Neural progenitor cell (in vitro differentiated cells): Measurements from ENCODE around the gene TPI1. TPM values are rescaled to one million over a fixed set of nuclear protein-coding genes. Genes with fewer than 3 reads are reported as not detected.
"Not testable (repeated sequence)": the region's sequence is repeated elsewhere in the genome, so short reads cannot be mapped to it uniquely, and the experiment has no call there.

Source experiments
- DNase-seq: peaks from one replicate; pipeline ENCODE4 v3.0.0-alpha.2; 2016; ENCODE audit warnings: low spot score
- H2AFZ ChIP-seq: fragments of 200-600 bp; sonication (generic); replicated peaks from 2 replicates; pipeline ENCODE4 v1.6.1; 2016; ENCODE audit warnings: antibody characterized with exemption
- H3F3A ChIP-seq: fragments of 200-600 bp; sonication (generic); 2 replicates; pipeline ENCODE4 v1.6.1; 2016; ENCODE audit warnings: antibody characterized with exemption, low read depth
- H3K27ac ChIP-seq: fragments of 200-600 bp; sonication (generic); 2 replicates; pipeline ENCODE4 v1.5.1; 2016; ENCODE audit warnings: mild to moderate bottlenecking
- H3K27me3 ChIP-seq: fragments of 200-600 bp; sonication (generic); 2 replicates; pipeline ENCODE4 v1.6.1; 2016; ENCODE audit warnings: mild to moderate bottlenecking, moderate library complexity
- H3K36me3 ChIP-seq: fragments of 200-600 bp; sonication (generic); 2 replicates; pipeline ENCODE4 v1.5.1; 2016
- H3K4me1 ChIP-seq: fragments of 200-600 bp; sonication (generic); 2 replicates; pipeline ENCODE4 v1.6.1; 2016; ENCODE audit warnings: mixed run types
- H3K4me2 ChIP-seq: fragments of 200-600 bp; sonication (generic); 2 replicates; pipeline ENCODE4 v1.6.1; 2016
- H3K4me3 ChIP-seq: fragments of 200-600 bp; sonication (generic); 2 replicates; pipeline ENCODE4 v1.5.1; 2016
- H3K79me2 ChIP-seq: fragments of 200-600 bp; sonication (generic); 2 replicates; pipeline ENCODE4 v1.6.1; 2016; ENCODE audit warnings: low read depth
- H3K9ac ChIP-seq: fragments of 200-600 bp; sonication (generic); 2 replicates; pipeline ENCODE4 v1.6.1; 2016
- H3K9me3 ChIP-seq: fragments of 200-600 bp; sonication (generic); 2 replicates; pipeline ENCODE4 v1.5.1; 2016; ENCODE audit warnings: low read depth
- H4K20me1 ChIP-seq: fragments of 200-600 bp; sonication (generic); 2 replicates; pipeline ENCODE4 v1.6.1; 2016; ENCODE audit warnings: low read depth
- H3K27ac Mint-ChIP-seq: 3 replicates; pipeline ENCODE4 v1.8.0; 2021; ENCODE audit warnings: mixed read lengths
- H3K27me3 Mint-ChIP-seq: 2 replicates; pipeline ENCODE4 v1.8.0; 2022; ENCODE audit warnings: low read depth, mild to moderate bottlenecking, inconsistent platforms, moderate library complexity, mixed read lengths; ENCODE audit not compliant: insufficient read depth
- H3K36me3 Mint-ChIP-seq: 3 replicates; pipeline ENCODE4 v1.8.0; 2021; ENCODE audit warnings: mixed read lengths
- H3K4me1 Mint-ChIP-seq: 3 replicates; pipeline ENCODE4 v1.8.0; 2021; ENCODE audit warnings: mixed read lengths
- H3K4me3 Mint-ChIP-seq: 3 replicates; pipeline ENCODE4 v1.8.0; 2021; ENCODE audit warnings: mild to moderate bottlenecking, moderate library complexity, mixed read lengths
- H3K9me3 Mint-ChIP-seq: 3 replicates; pipeline ENCODE4 v1.8.0; 2020; ENCODE audit warnings: mixed read lengths
- EZH2 ChIP-seq: fragments of 200-600 bp; sonication (generic); IDR thresholded peaks from 2 replicates; pipeline ENCODE4 v1.6.1; 2017; ENCODE audit warnings: antibody characterized with exemption, mild to moderate bottlenecking, moderate library complexity
- EZH2phosphoT487 ChIP-seq: fragments of 200-600 bp; sonication (generic); IDR thresholded peaks from 2 replicates; pipeline ENCODE4 v1.6.1; 2017; ENCODE audit warnings: antibody characterized with exemption
- total RNA-seq: library from RNA; depleted of rRNA; stranded (reverse); fragments of >200 nt; gene quantifications from 2 replicates; pipeline ENCODE4 v1.2.3, GENCODE V29; 2015; ENCODE audit warnings: low replicate concordance
- TF ChIP-seq, protein P1 (sequence below): fragments of 200-600 bp; sonication (generic); IDR thresholded peaks from 2 replicates; pipeline ENCODE4 v1.5.1; 2017; ENCODE audit warnings: antibody characterized with exemption, mild to moderate bottlenecking

TPI1 gene
- total RNA-seq, 1 donor from 2014 or later, result 1,038 TPM

DNA sequence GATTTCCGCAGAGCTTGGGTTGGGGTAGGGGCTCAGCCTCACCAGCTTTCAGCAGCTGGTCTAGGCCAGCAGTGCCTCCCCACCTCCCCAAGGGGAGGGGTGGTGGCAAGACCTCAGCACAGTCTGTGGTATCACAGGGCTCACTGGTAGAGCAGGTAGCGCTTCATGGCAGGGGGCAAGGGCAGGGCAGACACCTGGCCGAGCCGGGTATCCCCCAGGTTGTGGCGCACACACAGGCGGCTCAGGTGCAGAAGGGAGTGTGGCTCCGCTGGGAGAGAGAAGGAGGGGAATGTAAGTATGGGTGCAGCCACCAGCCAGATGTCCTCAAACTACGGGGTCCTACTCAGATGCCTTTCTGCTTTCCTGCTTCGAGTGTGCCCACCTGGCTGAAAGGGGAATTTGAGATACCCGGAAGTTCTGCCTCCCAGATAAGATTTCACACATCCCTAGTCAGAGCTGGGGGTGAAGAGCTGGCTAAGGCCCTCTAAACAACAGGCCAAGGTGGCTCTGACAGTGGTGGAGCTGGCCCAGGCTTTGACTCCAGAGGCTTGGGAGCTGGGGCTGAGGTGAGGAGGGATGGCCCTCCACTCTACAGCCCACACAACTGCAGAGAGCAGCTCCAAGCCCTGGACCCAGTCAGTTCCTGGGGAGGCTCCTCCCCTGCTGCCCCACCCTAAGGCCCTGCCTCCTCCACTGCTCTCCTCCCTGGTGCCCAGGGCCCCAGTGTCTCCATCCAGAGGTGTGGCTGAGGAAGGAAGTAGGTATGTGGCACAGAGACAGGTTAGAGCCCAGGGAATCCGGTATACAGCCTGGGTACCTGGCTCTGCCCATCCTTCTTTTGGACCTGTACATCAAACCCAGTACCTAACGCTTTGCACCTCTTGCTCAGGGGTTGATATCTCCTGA lies 4.0 kb downstream of the TPI1 start:
- H3K4me1 Mint-ChIP-seq, result peaks cover 47% of the 10 kb centered on the region
- H3K27me3 Mint-ChIP-seq, result peaks cover 17% of the 10 kb centered on the region

DNA sequence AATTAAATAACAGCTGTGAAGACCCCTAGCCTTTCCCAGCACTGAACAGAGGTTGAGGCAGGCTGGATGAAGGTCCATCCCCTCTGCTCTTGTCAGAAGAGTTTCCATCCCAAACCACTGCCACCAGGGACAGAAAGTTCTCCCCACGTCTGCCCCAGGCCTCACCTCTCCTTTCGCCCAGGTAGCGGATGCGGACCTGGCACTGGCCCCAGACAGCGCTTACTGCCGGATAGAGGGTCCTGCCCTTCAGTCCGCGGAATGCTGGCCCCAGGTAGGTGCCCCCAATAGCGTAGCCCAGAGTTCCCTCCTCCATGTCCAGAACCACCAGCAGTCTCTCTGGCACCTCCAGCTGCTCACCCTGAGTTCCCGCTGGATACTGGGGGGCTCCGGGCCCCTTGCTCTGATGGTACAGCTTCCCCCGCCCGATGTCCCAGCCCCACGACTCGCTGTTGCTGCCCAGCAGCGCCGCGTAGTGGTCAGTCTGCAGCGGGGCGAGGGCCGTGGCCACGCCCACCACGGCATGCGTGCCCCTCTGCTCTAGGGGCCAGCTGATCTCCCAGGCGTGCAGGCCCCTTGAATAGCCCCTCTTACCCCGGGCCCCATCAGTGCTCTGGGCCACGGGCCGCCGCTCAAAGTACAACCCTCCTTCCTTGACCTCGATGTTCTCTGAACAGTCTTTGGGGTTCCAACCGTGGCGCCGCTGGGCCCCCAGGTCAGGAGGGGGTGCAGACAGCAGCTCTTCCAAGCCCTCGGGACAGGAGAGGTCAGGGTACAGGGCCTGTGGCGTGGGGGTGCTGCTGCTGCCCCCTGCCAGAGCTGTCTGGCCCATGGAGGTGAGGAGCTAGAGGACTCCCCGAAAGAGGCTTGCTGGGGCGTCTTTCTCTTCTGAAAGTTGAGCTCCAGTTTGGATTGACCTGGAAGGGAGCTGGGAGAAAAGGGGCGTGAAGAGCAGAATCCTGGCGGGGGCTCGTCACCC lies 5.0 kb downstream of the TPI1 start:
- no peak overlapping the region for H2AFZ ChIP-seq
- H3K9me3 Mint-ChIP-seq, result no peaks in the 10 kb centered on the region
- H3K36me3 ChIP-seq, result no peaks in the 10 kb centered on the region
- peak overlapping the region; percentile 46 for H3K27ac ChIP-seq
- peaks cover 29% of the 10 kb centered on the region for H3K36me3 Mint-ChIP-seq
- TF ChIP-seq, protein P1, sequence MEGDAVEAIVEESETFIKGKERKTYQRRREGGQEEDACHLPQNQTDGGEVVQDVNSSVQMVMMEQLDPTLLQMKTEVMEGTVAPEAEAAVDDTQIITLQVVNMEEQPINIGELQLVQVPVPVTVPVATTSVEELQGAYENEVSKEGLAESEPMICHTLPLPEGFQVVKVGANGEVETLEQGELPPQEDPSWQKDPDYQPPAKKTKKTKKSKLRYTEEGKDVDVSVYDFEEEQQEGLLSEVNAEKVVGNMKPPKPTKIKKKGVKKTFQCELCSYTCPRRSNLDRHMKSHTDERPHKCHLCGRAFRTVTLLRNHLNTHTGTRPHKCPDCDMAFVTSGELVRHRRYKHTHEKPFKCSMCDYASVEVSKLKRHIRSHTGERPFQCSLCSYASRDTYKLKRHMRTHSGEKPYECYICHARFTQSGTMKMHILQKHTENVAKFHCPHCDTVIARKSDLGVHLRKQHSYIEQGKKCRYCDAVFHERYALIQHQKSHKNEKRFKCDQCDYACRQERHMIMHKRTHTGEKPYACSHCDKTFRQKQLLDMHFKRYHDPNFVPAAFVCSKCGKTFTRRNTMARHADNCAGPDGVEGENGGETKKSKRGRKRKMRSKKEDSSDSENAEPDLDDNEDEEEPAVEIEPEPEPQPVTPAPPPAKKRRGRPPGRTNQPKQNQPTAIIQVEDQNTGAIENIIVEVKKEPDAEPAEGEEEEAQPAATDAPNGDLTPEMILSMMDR, result peak; percentile 93
- TF ChIP-seq EZH2phosphoT487 (no peak), EZH2 (no peak)
- peaks cover 17% of the 10 kb centered on the region for H3K27me3 Mint-ChIP-seq
- peak overlapping the region; percentile 81 for H3K4me3 ChIP-seq
- peak overlapping the region; percentile 62 for H3K9ac ChIP-seq
- peak overlapping the region; percentile 99 for H3K4me2 ChIP-seq
- no peaks in the 10 kb centered on the region for H3K9me3 ChIP-seq
- no peaks in the 10 kb centered on the region for H3K27me3 ChIP-seq
- H3K4me3 Mint-ChIP-seq, result peak overlapping the region; percentile 91
- H4K20me1 ChIP-seq, result peaks cover 51% of the 10 kb centered on the region
- peaks cover 51% of the 10 kb centered on the region for H3K79me2 ChIP-seq
- no peak overlapping the region for H3K27ac Mint-ChIP-seq
- H3K4me1 ChIP-seq, result peaks cover 13% of the 10 kb centered on the region
- peaks cover 39% of the 10 kb centered on the region for H3K4me1 Mint-ChIP-seq
- H3F3A ChIP-seq, result peaks cover 63% of the 10 kb centered on the region
- peak; percentile 95 for DNase-seq

More for the DNA sequence above, 4.0 kb downstream of the TPI1 start:
- no peaks in the 10 kb centered on the region for H3K9me3 Mint-ChIP-seq
- no peaks in the 10 kb centered on the region for H3K9me3 ChIP-seq
- H3K36me3 ChIP-seq, result no peaks in the 10 kb centered on the region
- peaks cover 72% of the 10 kb centered on the region for H3F3A ChIP-seq
- no peaks in the 10 kb centered on the region for H3K27me3 ChIP-seq
- TF ChIP-seq EZH2 (no peak), EZH2phosphoT487 (no peak)
- H3K27ac ChIP-seq, result no peak overlapping the region
- peak overlapping the region; percentile 81 for H3K4me3 ChIP-seq
- H3K4me3 Mint-ChIP-seq, result peak overlapping the region; percentile 91
- H4K20me1 ChIP-seq, result peaks cover 51% of the 10 kb centered on the region
- peak overlapping the region; percentile 99 for H3K4me2 ChIP-seq
- peaks cover 30% of the 10 kb centered on the region for H3K36me3 Mint-ChIP-seq
- no peak overlapping the region for H3K9ac ChIP-seq
- no peak overlapping the region for H2AFZ ChIP-seq
- peaks cover 20% of the 10 kb centered on the region for H3K4me1 ChIP-seq
- peaks cover 52% of the 10 kb centered on the region for H3K79me2 ChIP-seq
- peak; percentile 13 for DNase-seq
- no peak overlapping the region for H3K27ac Mint-ChIP-seq

DNA sequence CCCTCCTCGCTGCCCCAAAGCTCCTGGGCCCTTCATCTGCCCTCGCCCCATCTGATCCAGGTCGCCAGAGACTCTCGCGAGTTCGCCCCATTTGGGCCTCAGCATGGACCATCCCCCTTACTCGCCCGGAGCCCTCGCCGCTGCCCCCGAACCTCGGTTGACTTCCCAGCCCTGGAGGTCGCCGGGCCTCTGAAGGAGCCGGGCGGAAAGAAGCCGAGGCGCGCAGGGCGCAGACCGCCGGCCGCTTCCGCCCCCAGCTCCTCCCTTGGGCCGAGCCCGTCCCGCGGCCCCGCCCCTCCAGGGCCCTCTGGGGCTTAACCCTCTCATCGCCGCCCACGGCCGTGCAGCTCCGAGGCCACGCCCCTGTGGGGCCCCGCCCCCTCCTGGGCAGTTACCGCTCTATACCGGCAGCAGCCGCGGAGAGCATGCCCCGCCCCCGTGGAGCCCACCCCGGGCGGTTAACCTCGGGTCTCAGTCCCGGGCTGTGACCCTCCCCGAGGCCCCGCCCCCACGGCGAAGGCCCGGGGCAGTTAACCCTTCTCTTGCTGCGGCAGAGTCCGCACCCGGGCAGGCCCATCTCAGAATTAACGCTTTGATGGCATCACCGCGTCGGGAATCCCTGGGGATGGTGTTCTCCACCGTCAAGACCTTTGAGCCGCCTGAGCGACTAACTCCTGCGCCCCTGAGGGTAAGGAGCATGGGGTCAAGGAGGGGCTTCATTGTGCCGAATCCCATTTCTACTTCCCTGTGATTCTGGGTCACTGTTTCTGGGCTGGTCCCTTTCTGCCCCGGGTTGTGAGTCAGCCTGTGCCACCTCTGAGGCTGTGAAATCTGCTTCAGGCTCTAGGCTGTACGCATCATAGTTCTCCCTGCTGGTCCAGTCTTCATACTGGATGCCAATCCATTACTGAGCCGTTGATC lies 6.0 kb downstream of the TPI1 start, which contains the start of gene SPSB2:
TSS of gene SPSB2 (minus strand) at position 210 of the 921 bp plus-strand sequence. CDS start 402 bp downstream, outside the sequence.
- Mint-ChIP-seq H3K27me3 (peaks cover 16% of the 10 kb centered on the region), H3K9me3 (no peaks in the 10 kb centered on the region), H3K4me3 (peak within 1 kb of the TSS; percentile 91), H3K27ac (peak within 1 kb of the TSS; percentile 23), H3K4me1 (peaks cover 38% of the 10 kb centered on the region), H3K36me3 (peaks cover 29% of the 10 kb centered on the region)
- Histone ChIP-seq H3K27me3 (no peaks in the 10 kb centered on the region), H2AFZ (peak within 1 kb of the TSS; percentile 38), H3K9ac (peak within 1 kb of the TSS; percentile 62), H4K20me1 (peaks cover 42% of the 10 kb centered on the region), H3K4me3 (peak within 1 kb of the TSS; percentile 81), H3K4me1 (peaks cover 13% of the 10 kb centered on the region), H3K9me3 (no peaks in the 10 kb centered on the region), H3K27ac (peak within 1 kb of the TSS; percentile 46), H3F3A (peaks cover 55% of the 10 kb centered on the region), H3K4me2 (peak within 1 kb of the TSS; percentile 99), H3K36me3 (no peaks in the 10 kb centered on the region), H3K79me2 (peaks cover 41% of the 10 kb centered on the region)
- DNase-seq, result peak; percentile 100
- peak; percentile 28 for TF ChIP-seq EZH2
- no peak for TF ChIP-seq EZH2phosphoT487
- TF ChIP-seq, protein P1, result no peak

DNA sequence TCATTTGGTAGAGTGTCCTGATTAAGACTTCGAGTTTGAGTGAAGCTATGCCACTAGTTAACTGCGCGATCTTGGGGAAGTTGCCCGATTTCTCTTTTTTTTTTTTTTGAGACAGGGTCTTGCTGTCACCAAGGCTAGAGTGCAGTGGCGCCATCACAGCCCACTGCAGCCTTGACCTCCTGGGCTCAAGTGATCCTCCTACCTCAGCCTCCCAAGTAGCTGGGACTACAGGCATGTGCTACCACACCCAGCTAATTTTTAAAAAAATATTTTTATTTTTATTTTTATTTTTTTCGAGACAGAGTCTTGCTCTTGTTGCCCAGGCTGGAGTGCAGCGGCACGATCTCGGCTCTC lies 6.7 kb downstream of the TPI1 start:
- peaks cover 11% of the 10 kb centered on the region for H3K4me1 ChIP-seq
- H3K79me2 ChIP-seq, result peaks cover 35% of the 10 kb centered on the region
- H3K27me3 ChIP-seq, H3K9me3 Mint-ChIP-seq, H3K36me3 ChIP-seq, H3K9ac ChIP-seq, DNase-seq, H3K27ac ChIP-seq, H3K9me3 ChIP-seq: not testable (repeated sequence)
- peaks cover 11% of the 10 kb centered on the region for H3K27me3 Mint-ChIP-seq
- peak overlapping the region; percentile 81 for H3K4me3 ChIP-seq
- peak overlapping the region; percentile 75 for H3K4me2 ChIP-seq
- H2AFZ ChIP-seq, result peak overlapping the region; percentile 38
- peaks cover 49% of the 10 kb centered on the region for H3F3A ChIP-seq
- H3K4me3 Mint-ChIP-seq, result peak overlapping the region; percentile 88
- H3K4me1 Mint-ChIP-seq, result peaks cover 32% of the 10 kb centered on the region
- H3K36me3 Mint-ChIP-seq, result peaks cover 27% of the 10 kb centered on the region
- peaks cover 36% of the 10 kb centered on the region for H4K20me1 ChIP-seq
- peak overlapping the region; percentile 23 for H3K27ac Mint-ChIP-seq

DNA sequence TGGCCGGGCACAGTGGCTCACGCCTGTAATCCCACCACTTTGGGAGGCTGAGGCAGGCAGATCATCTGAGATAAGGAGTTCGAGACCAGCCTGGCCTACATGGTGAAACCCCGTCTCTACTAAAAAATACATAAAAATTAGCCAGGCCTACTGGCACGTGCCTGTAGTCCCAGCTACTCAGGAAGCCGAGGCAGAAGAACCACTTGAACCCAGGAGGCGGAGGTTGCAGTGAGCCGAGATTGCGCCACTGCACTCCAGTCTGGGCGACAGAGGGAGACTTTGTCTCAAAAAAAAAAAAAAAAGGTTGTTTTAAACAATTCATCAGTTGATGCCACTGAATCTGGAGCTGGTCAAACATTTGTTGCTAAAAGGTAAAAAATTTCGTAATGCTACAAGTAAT lies 12.5 kb downstream of the TPI1 start:
- not testable (repeated sequence) for H3K79me2 ChIP-seq, H3K4me1 Mint-ChIP-seq, H3F3A ChIP-seq, H3K4me3 Mint-ChIP-seq, H3K9ac ChIP-seq, H3K9me3 ChIP-seq, H3K4me3 ChIP-seq, H3K4me1 ChIP-seq, H4K20me1 ChIP-seq, H3K27ac Mint-ChIP-seq, H3K27ac ChIP-seq, H3K36me3 ChIP-seq, H2AFZ ChIP-seq, H3K27me3 ChIP-seq, DNase-seq, H3K9me3 Mint-ChIP-seq, H3K4me2 ChIP-seq, H3K27me3 Mint-ChIP-seq
- H3K36me3 Mint-ChIP-seq, result peaks cover 11% of the 10 kb centered on the region
